HG03469 (cell line): ENCODE results near the gene P3H2.

ENCODE experiments used
- ATAC-seq: cut with Tn5 transposase; IDR thresholded peaks from one replicate; pipeline ENCODE4 v1.9.1; 2021; ENCODE audit warnings: mild to moderate bottlenecking, moderate library complexity, moderate number of reproducible peaks; ENCODE audit not compliant: unreplicated experiment

P3H2 gene

DNA sequence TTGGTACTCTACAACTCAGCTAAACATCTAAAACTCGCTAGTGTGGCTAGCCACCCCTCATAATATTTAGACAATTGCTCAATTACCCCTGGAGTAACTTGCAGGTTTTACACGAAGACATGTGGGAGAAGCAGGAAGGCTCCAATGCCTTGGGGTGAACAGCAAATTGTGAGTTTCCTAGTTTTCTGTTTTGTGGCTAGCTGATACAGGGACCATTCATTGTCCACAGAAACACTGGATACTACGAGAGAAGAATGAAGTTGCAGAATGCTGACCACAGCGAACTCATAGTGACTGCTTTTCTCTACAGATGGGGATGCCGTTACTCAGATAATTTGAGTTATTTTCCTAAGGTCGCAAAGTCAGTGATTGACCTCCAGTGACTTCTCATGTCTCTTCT is 212.9 kb downstream of the P3H2 start:
- no peak for ATAC-seq
